Posterior vena cava (tissue), 2 donors: ENCODE measurements around the gene POGZ. TPM values are rescaled to one million over a fixed set of nuclear protein-coding genes. Genes with fewer than 3 reads are reported as not detected.
A peak's percentile ranks its signal among the peaks of the same experiment; 100 is the strongest.

ENCODE experiments used
- DNase-seq: peaks from one replicate; pipeline ENCODE4 v3.0.0-alpha.2; 2020; ENCODE audit warnings: low spot score
- intact Hi-C, 2 donors: fragments of 100-400 bp; cut with DNase I; formaldehyde crosslinking; loops; one replicate each; pipeline versions ENCODE4 v1.14.1 to v1.14.2; 2022 to 2023
- long read RNA-seq, 2 donors: library from polyadenylated mRNA; unstranded; transcript quantifications; one replicate each; pipeline ENCODE4 v2.0.0, GENCODE V29; 2020 to 2021
- total RNA-seq, 2 donors: library from RNA; stranded (reverse); fragmentation: NEBNext Ultra II Directional; extraction: Animal tissue kit (Norgen Biotek cat#: 25700); gene quantifications; one replicate each; pipeline ENCODE4 v1.2.1, GENCODE V29; 2021
- donor health status: DM: yes; HTN: yes; CAD: no.
- donor health status: DM: yes; HTN: yes; CAD: no.

POGZ gene, protein sequence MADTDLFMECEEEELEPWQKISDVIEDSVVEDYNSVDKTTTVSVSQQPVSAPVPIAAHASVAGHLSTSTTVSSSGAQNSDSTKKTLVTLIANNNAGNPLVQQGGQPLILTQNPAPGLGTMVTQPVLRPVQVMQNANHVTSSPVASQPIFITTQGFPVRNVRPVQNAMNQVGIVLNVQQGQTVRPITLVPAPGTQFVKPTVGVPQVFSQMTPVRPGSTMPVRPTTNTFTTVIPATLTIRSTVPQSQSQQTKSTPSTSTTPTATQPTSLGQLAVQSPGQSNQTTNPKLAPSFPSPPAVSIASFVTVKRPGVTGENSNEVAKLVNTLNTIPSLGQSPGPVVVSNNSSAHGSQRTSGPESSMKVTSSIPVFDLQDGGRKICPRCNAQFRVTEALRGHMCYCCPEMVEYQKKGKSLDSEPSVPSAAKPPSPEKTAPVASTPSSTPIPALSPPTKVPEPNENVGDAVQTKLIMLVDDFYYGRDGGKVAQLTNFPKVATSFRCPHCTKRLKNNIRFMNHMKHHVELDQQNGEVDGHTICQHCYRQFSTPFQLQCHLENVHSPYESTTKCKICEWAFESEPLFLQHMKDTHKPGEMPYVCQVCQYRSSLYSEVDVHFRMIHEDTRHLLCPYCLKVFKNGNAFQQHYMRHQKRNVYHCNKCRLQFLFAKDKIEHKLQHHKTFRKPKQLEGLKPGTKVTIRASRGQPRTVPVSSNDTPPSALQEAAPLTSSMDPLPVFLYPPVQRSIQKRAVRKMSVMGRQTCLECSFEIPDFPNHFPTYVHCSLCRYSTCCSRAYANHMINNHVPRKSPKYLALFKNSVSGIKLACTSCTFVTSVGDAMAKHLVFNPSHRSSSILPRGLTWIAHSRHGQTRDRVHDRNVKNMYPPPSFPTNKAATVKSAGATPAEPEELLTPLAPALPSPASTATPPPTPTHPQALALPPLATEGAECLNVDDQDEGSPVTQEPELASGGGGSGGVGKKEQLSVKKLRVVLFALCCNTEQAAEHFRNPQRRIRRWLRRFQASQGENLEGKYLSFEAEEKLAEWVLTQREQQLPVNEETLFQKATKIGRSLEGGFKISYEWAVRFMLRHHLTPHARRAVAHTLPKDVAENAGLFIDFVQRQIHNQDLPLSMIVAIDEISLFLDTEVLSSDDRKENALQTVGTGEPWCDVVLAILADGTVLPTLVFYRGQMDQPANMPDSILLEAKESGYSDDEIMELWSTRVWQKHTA (N-terminal part only)
- total RNA-seq: 10 to 100 TPM; 58.0 to 74.4 TPM
- long read RNA-seq, donor 1, partial matches to known transcripts: 2 of 7 reads
- long read RNA-seq, donor 1, other reads (novel, unspliced or antisense): 5 of 7 reads
- long read RNA-seq, donor 2, partial matches to known transcripts: 3 of 14 reads
- long read RNA-seq, donor 2, other reads (novel, unspliced or antisense): 11 of 14 reads

- intact Hi-C loops: no loop called here
These were observed at the start of gene POGZ for GRCh38 chr1:151459331-151460046. TSS of gene POGZ (minus strand) at chr1:151459494. CDS start at chr1:151442204, 17,290 bp downstream.

GRCh38 chr1:151508833-151509232, 49.5 kb upstream of the POGZ start:
- intact Hi-C loops: no loop called here
- no peak for DNase-seq

More at GRCh38 chr1:151459331-151460046, at the start of gene POGZ:
- peak; percentile 99 for DNase-seq

DNA sequence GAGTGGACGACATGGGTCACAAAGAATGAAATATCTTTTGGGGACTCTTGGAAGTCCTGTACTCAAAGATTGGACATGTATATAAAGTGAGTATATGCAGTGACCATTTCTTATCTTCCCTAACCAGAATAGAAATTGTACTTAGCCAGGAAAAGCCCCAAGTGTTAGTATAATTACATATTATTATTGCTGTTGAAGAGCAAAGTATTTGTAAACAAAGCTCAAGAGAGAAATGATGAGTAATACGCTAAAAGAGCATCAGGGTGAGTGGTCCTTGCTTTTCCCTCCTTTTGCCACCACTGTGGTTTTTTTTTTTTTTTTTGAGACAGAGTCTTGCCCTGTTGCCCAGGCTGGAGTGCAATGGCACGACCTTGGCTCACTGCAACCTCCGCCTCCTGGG, 45.5 kb upstream of the POGZ start:
- no peak for DNase-seq
- intact Hi-C loops: no loop called here

DNA sequence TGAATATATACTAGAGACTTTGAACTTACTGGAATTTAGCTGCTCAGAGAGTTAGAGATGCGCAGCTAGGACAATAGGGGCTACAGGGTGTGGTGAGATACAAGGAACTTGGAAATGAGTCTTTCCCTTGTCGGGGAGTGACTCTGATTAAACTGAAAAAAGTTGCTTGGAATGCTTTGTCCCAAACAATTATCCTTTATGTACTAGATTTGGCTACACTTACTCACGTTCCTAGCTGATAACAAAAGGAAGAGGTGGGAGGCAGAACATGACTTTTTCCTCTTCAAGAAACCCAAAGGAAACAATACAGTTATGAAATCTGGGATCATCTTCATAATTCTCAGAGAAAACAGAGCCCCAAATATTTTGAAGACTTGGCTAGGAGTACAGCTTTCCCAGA, 45.0 kb upstream of the POGZ start:
- no peak for DNase-seq
- intact Hi-C loops: no loop called here

GRCh38 chr1:151502859-151503780, 43.8 kb upstream of the POGZ start:
- DNase-seq: no peak
- intact Hi-C loops: no loop called here

- intact Hi-C loops: no loop called here
- no peak for DNase-seq
These were observed 42.9 kb upstream of the POGZ start for GRCh38 chr1:151502035-151502700.

DNA sequence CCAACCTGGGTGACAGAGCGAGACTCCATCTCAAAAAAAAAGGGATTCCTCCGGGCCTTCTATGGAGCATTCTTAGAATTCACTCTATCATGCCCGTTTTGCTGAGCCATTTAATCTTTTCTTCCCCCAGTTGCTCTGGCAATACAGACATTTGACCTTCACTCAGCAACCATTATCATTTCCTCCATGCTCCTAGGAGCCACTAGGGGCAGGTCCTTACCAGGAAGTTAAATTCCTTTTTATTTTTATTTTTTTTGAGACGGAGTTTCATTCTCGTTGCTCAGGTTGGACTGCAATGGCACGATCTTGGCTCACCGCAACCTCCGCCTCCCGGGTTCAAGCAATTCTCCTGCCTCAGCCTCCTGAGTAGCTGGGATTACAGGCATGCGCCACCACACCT, 42.2 kb upstream of the POGZ start:
- DNase-seq: no peak
- intact Hi-C loops: no loop called here

DNA sequence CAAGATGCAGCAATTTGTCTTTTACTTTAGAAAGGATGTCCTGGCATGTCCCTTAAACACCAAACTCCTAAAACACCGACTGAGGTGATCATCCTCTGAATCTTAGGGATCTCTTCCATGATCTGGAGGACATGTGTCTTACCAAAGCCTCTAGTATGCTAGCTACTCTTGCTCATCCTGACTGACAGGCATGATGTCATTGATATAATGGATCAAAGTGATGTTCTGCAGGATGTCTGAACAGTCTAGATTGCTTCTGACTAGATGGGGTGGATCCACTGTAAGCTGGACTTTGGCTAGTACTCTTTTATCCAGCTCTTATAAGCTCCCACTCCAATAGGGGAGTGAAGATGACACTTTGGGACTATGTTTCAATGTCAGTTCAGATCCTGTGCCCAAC, 40.6 kb upstream of the POGZ start:
- no peak for DNase-seq
- intact Hi-C loops: no loop called here

GRCh38 chr1:151499365-151499764, 40.1 kb upstream of the POGZ start:
- no peak for DNase-seq
- intact Hi-C loops: no loop called here

DNA sequence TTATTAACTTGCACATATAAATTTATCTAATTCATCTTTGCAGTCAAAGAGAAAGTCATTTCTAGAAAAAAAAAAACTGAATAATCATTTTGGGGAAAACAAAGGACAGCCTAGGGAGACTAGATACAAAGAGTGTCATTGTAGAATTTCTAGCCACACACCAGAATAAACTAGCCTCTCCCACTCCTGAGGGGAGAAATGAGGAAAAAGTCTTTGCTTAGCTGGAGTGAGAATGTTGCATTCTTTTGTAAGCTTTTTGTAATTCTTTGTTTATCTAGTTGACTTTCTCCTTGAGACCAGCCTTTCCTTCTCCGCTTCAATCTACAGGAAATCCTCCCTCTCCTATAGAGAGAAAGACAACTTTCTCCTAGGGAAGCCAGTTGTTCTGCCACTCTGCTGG, 36.0 kb upstream of the POGZ start:
- no peak for DNase-seq
- intact Hi-C loops: no loop called here

GRCh38 chr1:151494741-151495281, 35.5 kb upstream of the POGZ start:
- DNase-seq: no peak

GRCh38 chr1:151493042-151493441, 33.7 kb upstream of the POGZ start:
- intact Hi-C loops: no loop called here

More at GRCh38 chr1:151494741-151495281, 35.5 kb upstream of the POGZ start:
- intact Hi-C loops: no loop called here

GRCh38 chr1:151492120-151492519, 32.8 kb upstream of the POGZ start:
- intact Hi-C loops: no loop called here

More at GRCh38 chr1:151493042-151493441, 33.7 kb upstream of the POGZ start:
- DNase-seq: no peak

GRCh38 chr1:151491641-151492040, 32.3 kb upstream of the POGZ start:
- intact Hi-C loops: no loop called here
- no peak for DNase-seq

More at GRCh38 chr1:151492120-151492519, 32.8 kb upstream of the POGZ start:
- DNase-seq: no peak

- DNase-seq: no peak
- intact Hi-C loops: no loop called here
These were observed 27.3 kb upstream of the POGZ start for GRCh38 chr1:151486557-151486956.

- intact Hi-C loops: no loop called here
- no peak for DNase-seq
These were observed 26.5 kb upstream of the POGZ start for GRCh38 chr1:151485685-151486255.
